ENCODE results near the gene SH2B3. TPM values are rescaled to one million over a fixed set of nuclear protein-coding genes. Genes with fewer than 3 reads are reported as not detected.
"Not testable (repeated sequence)": the region's sequence is repeated elsewhere in the genome, so short reads cannot be mapped to it uniquely, and the experiment has no call there.

Gene SH2B3
- total RNA-seq, 3 donors from 2014 or later = 16.5 to 22.4 (median 20.5) TPM

GRCh38 chr12:111454716-111455447 lies 49.2 kb downstream of the SH2B3 start:
- no peaks in the 10 kb centered on the region for H3K9me3 ChIP-seq
- DNase-seq (no peak), ATAC-seq (no peak)
- no peak overlapping the region for H3K4me3 ChIP-seq
- intact Hi-C loops (cut with DNase I, micrococcal nuclease) = no loop called here
- no peaks in the 10 kb centered on the region for H3K4me1 ChIP-seq (ENCODE audit: low read depth)
- no peak for TF ChIP-seq CTCF (IDR thresholded peaks at IDR 0.05)
- H3K36me3 ChIP-seq (ENCODE audit: low read depth) = no peaks in the 10 kb centered on the region

- no peak for TF ChIP-seq CTCF (IDR thresholded peaks at IDR 0.05)
- intact Hi-C loops (cut with DNase I, micrococcal nuclease) = no loop called here
- no peaks in the 10 kb centered on the region for H3K9me3 ChIP-seq
- no peaks in the 10 kb centered on the region for H3K4me1 ChIP-seq (ENCODE audit: low read depth)
- DNase-seq = peak in 1 of 3 donors; percentile 29
- no peaks in the 10 kb centered on the region for H3K36me3 ChIP-seq (ENCODE audit: low read depth)
- no peak for ATAC-seq
- H3K4me3 ChIP-seq = no peak overlapping the region
Measured at GRCh38 chr12:111455448-111456320, 50.0 kb downstream of the SH2B3 start.

GRCh38 chr12:111457071-111457470 lies 51.3 kb downstream of the SH2B3 start:
- no peak for TF ChIP-seq CTCF (IDR thresholded peaks at IDR 0.05)
- no peak for DNase-seq
- intact Hi-C loops (cut with DNase I, micrococcal nuclease) = no loop called here
- no peaks in the 10 kb centered on the region for H3K36me3 ChIP-seq (ENCODE audit: low read depth)
- no peaks in the 10 kb centered on the region for H3K9me3 ChIP-seq
- H3K4me3 ChIP-seq = no peak overlapping the region
- H3K4me1 ChIP-seq (ENCODE audit: low read depth) = no peaks in the 10 kb centered on the region
- ATAC-seq = no peak

GRCh38 chr12:111457577-111457976 lies 51.9 kb downstream of the SH2B3 start:
- no peak overlapping the region for H3K4me3 ChIP-seq
- H3K4me1 ChIP-seq (ENCODE audit: low read depth) = no peaks in the 10 kb centered on the region
- intact Hi-C loops (cut with DNase I, micrococcal nuclease) = no loop called here
- ATAC-seq = no peak
- TF ChIP-seq CTCF (IDR thresholded peaks at IDR 0.05) = no peak
- H3K9me3 ChIP-seq = no peaks in the 10 kb centered on the region
- DNase-seq = no peak
- no peaks in the 10 kb centered on the region for H3K36me3 ChIP-seq (ENCODE audit: low read depth)

GRCh38 chr12:111458546-111459172 lies 52.9 kb downstream of the SH2B3 start:
- no peak for TF ChIP-seq CTCF (IDR thresholded peaks at IDR 0.05)
- DNase-seq = no peak
- H3K36me3 ChIP-seq (ENCODE audit: low read depth) = no peaks in the 10 kb centered on the region
- no peaks in the 10 kb centered on the region for H3K4me1 ChIP-seq (ENCODE audit: low read depth)
- intact Hi-C loops (cut with DNase I, micrococcal nuclease) = no loop called here
- no peaks in the 10 kb centered on the region for H3K9me3 ChIP-seq
- H3K4me3 ChIP-seq = no peak overlapping the region
- no peak for ATAC-seq

- ATAC-seq; intact Hi-C loops (cut with DNase I, micrococcal nuclease); H3K36me3 ChIP-seq (ENCODE audit: low read depth); H3K9me3 ChIP-seq; H3K4me1 ChIP-seq (ENCODE audit: low read depth); DNase-seq; H3K4me3 ChIP-seq: not testable (repeated sequence)
Measured at GRCh38 chr12:111460111-111460510, 54.4 kb downstream of the SH2B3 start.

Data from mucosa of descending colon (tissue), 3 donors.